ENCODE measurements around the gene RPIA.

DNA sequence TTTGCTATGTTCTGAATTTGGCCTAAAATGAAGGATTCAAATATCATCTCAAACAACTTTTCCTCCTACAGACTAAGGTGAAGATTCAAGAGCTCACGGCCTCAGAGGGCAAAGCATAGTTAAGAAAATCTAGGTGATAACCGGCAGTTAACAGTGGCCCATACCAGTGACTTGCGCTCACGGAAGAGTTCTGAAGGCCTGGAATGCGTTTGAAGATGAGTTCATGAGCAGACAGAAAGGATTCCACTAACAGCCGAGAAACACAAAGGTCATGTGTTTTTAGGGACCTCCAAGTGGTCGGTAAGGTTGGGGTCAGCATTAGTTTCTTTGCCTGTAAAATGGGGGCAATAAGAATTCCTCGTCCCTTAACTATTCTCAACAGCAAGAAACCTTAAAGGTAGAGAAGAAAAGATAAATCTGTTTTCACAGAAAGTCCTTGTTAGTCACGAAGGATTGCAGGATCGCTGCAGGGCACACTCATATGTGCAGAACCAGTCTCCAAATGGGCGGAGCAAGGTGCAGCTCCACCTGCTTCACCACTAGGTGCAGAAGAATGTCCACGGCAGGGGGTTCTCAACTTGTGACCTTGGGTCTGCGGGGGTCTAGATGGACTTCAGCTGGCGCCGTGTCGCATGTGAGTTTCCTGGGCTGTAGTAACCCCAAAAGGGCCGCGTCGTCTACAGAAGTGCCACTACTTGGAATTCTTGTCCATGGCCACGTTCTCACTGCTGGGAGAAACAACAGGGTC lies 708 bp upstream of the RPIA start:
- TF ChIP-seq POLR2A (IDR thresholded peaks at IDR 0.05; ENCODE audit: low read depth, low read length): no peak
- no peak for TF ChIP-seq POLR2AphosphoS5 (IDR thresholded peaks at IDR 0.05; ENCODE audit: low read depth, low read length)
- TF ChIP-seq TAF1 (IDR thresholded peaks at IDR 0.05; ENCODE audit: low read depth, low read length): no peak
- TF ChIP-seq SPI1 (IDR thresholded peaks at IDR 0.05; ENCODE audit: low read depth, low read length): no peak
- no peak for TF ChIP-seq PAX5 (IDR thresholded peaks at IDR 0.05; ENCODE audit: insufficient read depth, low read length, severe bottlenecking)
- TF ChIP-seq POU2F2 (IDR thresholded peaks at IDR 0.05; ENCODE audit: low read depth, low read length): no peak

All from GM12891 (cell line).